GM12891 (cell line): Measurements from ENCODE around the gene BCAT1.

Source experiments
- POLR2A ChIP-seq: IDR thresholded peaks from 2 replicates; pipeline ENCODE4 v1.6.1; 2011; ENCODE audit warnings: low read depth, low read length, control low read depth
- POLR2AphosphoS5 ChIP-seq: IDR thresholded peaks from 2 replicates; pipeline ENCODE4 v1.6.1; 2011; ENCODE audit warnings: low read depth, low read length, control low read depth
- POU2F2 ChIP-seq: IDR thresholded peaks from 2 replicates; pipeline ENCODE4 v1.6.1; 2011; ENCODE audit warnings: low read depth, mild to moderate bottlenecking, control low read depth, low read length, moderate library complexity
- SPI1 ChIP-seq: IDR thresholded peaks from 2 replicates; pipeline ENCODE4 v1.6.1; 2011; ENCODE audit warnings: low read depth, low read length, control low read depth
- TAF1 ChIP-seq: IDR thresholded peaks from 2 replicates; pipeline ENCODE4 v1.6.1; 2011; ENCODE audit warnings: low read depth, low read length, control low read depth

GRCh38 chr12:24768415-24768814 lies 180.5 kb downstream of the BCAT1 start:
- TF ChIP-seq POLR2A (no peak), TAF1 (no peak), POLR2AphosphoS5 (no peak), SPI1 (no peak), POU2F2 (no peak)
